ENCODE data around the gene SCNN1G. TPM values are rescaled to one million over a fixed set of nuclear protein-coding genes. Genes with fewer than 3 reads are reported as not detected.

The SCNN1G gene
- total and polyA plus RNA-seq, 2 of the 4 experiments (the other 2 are of a cell fraction): not detected

- no peak for ATAC-seq (ENCODE audit: low read depth)
- in situ Hi-C loops (cut with MboI; ENCODE audit: low sequenced_read_pairs): loop anchor here (10.0 kb wide), 1 partner anchor 253 kb away; no protein-coding TSS in a partner anchor
- no peaks in the 10 kb centered on the region for H3K9me1 ChIP-seq (ENCODE audit: insufficient read depth, low read length)
- CTCF ChIA-PET: interaction anchor here (0.6 to 1.1 kb wide), 2 partner anchors 35 to 253 kb away, joined by 3 to 5 read pairs; no protein-coding TSS in a partner anchor
- H3K56ac ChIP-seq (ENCODE audit: extremely low read depth, insufficient read depth, low read length): no peak overlapping the region
- no peak overlapping the region for H4K8ac ChIP-seq (ENCODE audit: low read depth in 2 of 2, low read length in 2 of 2)
- H2BK15ac ChIP-seq (ENCODE audit: low read depth, low read length): no peak overlapping the region
- intact Hi-C loops (cut with micrococcal nuclease): no loop called here
- no peaks in the 10 kb centered on the region for H3K79me1 ChIP-seq (ENCODE audit: low read depth in 1 of 2, low read length in 2 of 2)
- H3K4me2 ChIP-seq (ENCODE audit: low read depth, low read length): no peak overlapping the region
- no peak overlapping the region for H2BK20ac ChIP-seq (ENCODE audit: low read depth, low read length)
- H2AK9ac ChIP-seq (replicated peaks; ENCODE audit: low read depth, low read length, poor library complexity): no peak overlapping the region
- H4K20me1 ChIP-seq (ENCODE audit: insufficient read depth, low read length): no peaks in the 10 kb centered on the region
- H3K27ac ChIP-seq (ENCODE audit: insufficient read depth, low read length): no peak overlapping the region
- DNase-seq: no peak
- H3K14ac ChIP-seq (replicated peaks; ENCODE audit: low read depth, low read length): no peak overlapping the region
- TF ChIP-seq MAZ (IDR thresholded peaks at IDR 0.05; ENCODE audit: borderline replicate concordance, low read depth, low read length) (no peak), USF2 (IDR thresholded peaks at IDR 0.05; ENCODE audit: low read depth, low read length) (no peak), RAD21 (IDR thresholded peaks at IDR 0.05; ENCODE audit: low read length) (no peak), FOS (IDR thresholded peaks at IDR 0.05; ENCODE audit: low read depth, low read length) (no peak), MXI1 (IDR thresholded peaks at IDR 0.05; ENCODE audit: borderline replicate concordance, low read depth, low read length) (no peak), NFE2L2 (IDR thresholded peaks at IDR 0.05; ENCODE audit: low read depth, low read length) (no peak), CHD1 (IDR thresholded peaks at IDR 0.05; ENCODE audit: low read depth, low read length) (no peak), CTCF (conservative IDR thresholded peaks at IDR 0.05; ENCODE audit: low read depth, low read length) (no peak), BHLHE40 (IDR thresholded peaks at IDR 0.05; ENCODE audit: low read depth, low read length) (no peak)
- TF ChIP-seq, protein P1, sequence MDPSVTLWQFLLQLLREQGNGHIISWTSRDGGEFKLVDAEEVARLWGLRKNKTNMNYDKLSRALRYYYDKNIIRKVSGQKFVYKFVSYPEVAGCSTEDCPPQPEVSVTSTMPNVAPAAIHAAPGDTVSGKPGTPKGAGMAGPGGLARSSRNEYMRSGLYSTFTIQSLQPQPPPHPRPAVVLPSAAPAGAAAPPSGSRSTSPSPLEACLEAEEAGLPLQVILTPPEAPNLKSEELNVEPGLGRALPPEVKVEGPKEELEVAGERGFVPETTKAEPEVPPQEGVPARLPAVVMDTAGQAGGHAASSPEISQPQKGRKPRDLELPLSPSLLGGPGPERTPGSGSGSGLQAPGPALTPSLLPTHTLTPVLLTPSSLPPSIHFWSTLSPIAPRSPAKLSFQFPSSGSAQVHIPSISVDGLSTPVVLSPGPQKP (IDR thresholded peaks at IDR 0.05; ENCODE audit: borderline replicate concordance, low read depth, low read length): no peak
- POLR2A ChIA-PET (ENCODE audit: unreplicated experiment): no interaction called here
- no peak overlapping the region for H3K18ac ChIP-seq (ENCODE audit: low read depth, low read length)
- no peak overlapping the region for H2BK120ac ChIP-seq (ENCODE audit: low read depth, low read length)
- H4K91ac ChIP-seq (ENCODE audit: insufficient read depth, low read depth, low read length): no peak overlapping the region
- H3K36me3 ChIP-seq (ENCODE audit: control insufficient read depth, insufficient read depth, low read length): no peaks in the 10 kb centered on the region
- no peak overlapping the region for H3K4me3 ChIP-seq (ENCODE audit: insufficient read depth, low read depth, low read length)
- H2AFZ ChIP-seq (replicated peaks; ENCODE audit: low read length, poor library complexity): no peak overlapping the region
- H2AK5ac ChIP-seq (ENCODE audit: low read depth, low read length): no peak overlapping the region
- no peak overlapping the region for H3K4ac ChIP-seq (ENCODE audit: low read depth, low read length)
- H3K4me1 ChIP-seq (ENCODE audit: control insufficient read depth, insufficient read depth, low read length): no peaks in the 10 kb centered on the region
- H3K9ac ChIP-seq (ENCODE audit: low read depth, low read length): no peak overlapping the region
- dilution Hi-C loops (cut with HindIII; ENCODE audit: low sequenced_read_pairs, unreplicated experiment): no loop called here
- H2BK5ac ChIP-seq (ENCODE audit: low read depth, low read length, poor library complexity, severe bottlenecking): no peak overlapping the region
- H3K9me3 ChIP-seq (ENCODE audit: control insufficient read depth, insufficient read depth, low read length): no peaks in the 10 kb centered on the region
- no CpG with 5 or more reads among the region's 4 CpGs for WGBS, 2 experiments (ENCODE audit: extremely low coverage in 2 of 2, insufficient read length in 1 of 2)
- no TSS peak for BruUV-seq (replicated peaks)
- no peak overlapping the region for H3K23ac ChIP-seq (ENCODE audit: low read depth, low read length)
- H4K5ac ChIP-seq (ENCODE audit: low read depth, low read length): no peak overlapping the region
- peaks cover 40% of the 10 kb centered on the region for H3K27me3 ChIP-seq (ENCODE audit: control insufficient read depth, insufficient read depth, low read length)
Measured at GRCh38 chr16:23181506-23181905, 1.0 kb upstream of the SCNN1G start.

Data from IMR-90 (cell line).